SIG-M5 treated with dmso at 0.1 percent for 504 hours (cell line): ENCODE results near the gene PTTG1IP2.

ENCODE experiments used
- DNase-seq: peaks from one replicate; lab custom pipeline; 2025; ENCODE audit not compliant: unreplicated experiment; lab: John Stamatoyannopoulos, UW

The PTTG1IP2 gene

GRCh38 chr7:90474284-90475210 lies 5.1 kb downstream of the PTTG1IP2 start:
- DNase-seq, result no peak

GRCh38 chr7:90483251-90483650 lies 13.8 kb downstream of the PTTG1IP2 start:
- no peak for DNase-seq

GRCh38 chr7:90484706-90485105 lies 15.3 kb downstream of the PTTG1IP2 start:
- no peak for DNase-seq

GRCh38 chr7:90485734-90486316 lies 16.4 kb downstream of the PTTG1IP2 start:
- DNase-seq, result no peak

GRCh38 chr7:90487808-90488207 lies 18.4 kb downstream of the PTTG1IP2 start:
- DNase-seq, result no peak

GRCh38 chr7:90488220-90488619 lies 18.8 kb downstream of the PTTG1IP2 start:
- no peak for DNase-seq

GRCh38 chr7:90492250-90492649 lies 22.8 kb downstream of the PTTG1IP2 start:
- DNase-seq, result no peak

GRCh38 chr7:90495241-90495640 lies 25.8 kb downstream of the PTTG1IP2 start:
- DNase-seq, result no peak

- DNase-seq, result no peak
Measured at GRCh38 chr7:90502539-90502938, 33.1 kb downstream of the PTTG1IP2 start.

- DNase-seq, result no peak
Measured at GRCh38 chr7:90503367-90503766, 33.9 kb downstream of the PTTG1IP2 start.

GRCh38 chr7:90507692-90508091 lies 38.3 kb downstream of the PTTG1IP2 start:
- DNase-seq, result no peak

- no peak for DNase-seq
Measured at GRCh38 chr7:90511776-90512175, 42.3 kb downstream of the PTTG1IP2 start.

GRCh38 chr7:90512821-90513254 lies 43.4 kb downstream of the PTTG1IP2 start:
- DNase-seq, result no peak

- DNase-seq, result no peak
Measured at GRCh38 chr7:90516257-90516656, 46.8 kb downstream of the PTTG1IP2 start.

GRCh38 chr7:90518630-90519029 lies 49.2 kb downstream of the PTTG1IP2 start:
- DNase-seq, result no peak

- DNase-seq, result peak; percentile 3
Measured at GRCh38 chr7:90520484-90520883, 51.0 kb downstream of the PTTG1IP2 start.

- no peak for DNase-seq
Measured at GRCh38 chr7:90530263-90530662, 60.8 kb downstream of the PTTG1IP2 start.

GRCh38 chr7:90532231-90532929 lies 62.9 kb downstream of the PTTG1IP2 start:
- no peak for DNase-seq

- DNase-seq, result peak; percentile 59
Measured at GRCh38 chr7:90536449-90536848, 67.0 kb downstream of the PTTG1IP2 start.

- no peak for DNase-seq
Measured at GRCh38 chr7:90538405-90538804, 69.0 kb downstream of the PTTG1IP2 start.

- no peak for DNase-seq
Measured at GRCh38 chr7:90540406-90540805, 71.0 kb downstream of the PTTG1IP2 start.

- DNase-seq, result no peak
Measured at GRCh38 chr7:90551036-90551435, 81.6 kb downstream of the PTTG1IP2 start.
